ENCODE data around the gene ASS1. TPM values are rescaled to one million over a fixed set of nuclear protein-coding genes. Genes with fewer than 3 reads are reported as not detected.

The ASS1 gene
- total and polyA plus RNA-seq, 12 donors, result 27.4 to 147 (median 53.3) TPM

GRCh38 chr9:130527651-130528310 lies 83.0 kb downstream of the ASS1 start:
- no peak for TF ChIP-seq CTCF (IDR thresholded peaks at IDR 0.05)
- Histone ChIP-seq H3K36me3 (no peaks in the 10 kb centered on the region), H3K27me3 (peaks cover 0 to 25% (median 12%) of the 10 kb centered on the region in 7 donors), H3K9me3 (no peaks in the 10 kb centered on the region), H3K27ac (no peak overlapping the region), H3K4me3 (no peak overlapping the region), H3K4me1 (peaks cover 0 to 7% (median 0%) of the 10 kb centered on the region in 9 donors)
- no peak for ATAC-seq
- DNase-seq, result no peak
- WGBS, 2 donors, result 75 to 78% methylated on average over 13 of the region's 13 CpGs
- intact Hi-C loops (cut with DNase I), result no loop called here

GRCh38 chr9:130528674-130529073 lies 83.9 kb downstream of the ASS1 start:
- no peak overlapping the region for H3K27ac ChIP-seq
- DNase-seq (no peak), ATAC-seq (no peak)
- intact Hi-C loops (cut with DNase I), result no loop called here
- H3K4me1 ChIP-seq, result peaks cover 0 to 7% (median 0%) of the 10 kb centered on the region in 9 donors
- H3K4me3 ChIP-seq, result no peak overlapping the region
- H3K27me3 ChIP-seq, result peaks cover 0 to 27% (median 7%) of the 10 kb centered on the region in 7 donors
- TF ChIP-seq CTCF (IDR thresholded peaks at IDR 0.05), result no peak
- 85 to 91% methylated on average over 8 of the region's 8 CpGs for WGBS, 2 donors
- H3K9me3 ChIP-seq, result no peaks in the 10 kb centered on the region
- H3K36me3 ChIP-seq, result no peaks in the 10 kb centered on the region

- peaks cover 0 to 26% (median 17%) of the 10 kb centered on the region in 7 donors for H3K27me3 ChIP-seq
- peaks cover 0 to 10% (median 0%) of the 10 kb centered on the region in 9 donors for H3K4me1 ChIP-seq
- H3K27ac ChIP-seq, result peak overlapping the region in 2 of 10 donors; percentile 7 to 47
- H3K9me3 ChIP-seq, result no peaks in the 10 kb centered on the region
- DNase-seq (peak; percentile 54 to 63), ATAC-seq (peak in 7 of 8 donors; percentile 54 to 84 (median 79))
- no peaks in the 10 kb centered on the region for H3K36me3 ChIP-seq
- 31 to 47% methylated on average over 9 of the region's 9 CpGs for WGBS, 2 donors
- H3K4me3 ChIP-seq, result no peak overlapping the region
- TF ChIP-seq CTCF (IDR thresholded peaks at IDR 0.05), result no peak
- intact Hi-C loops (cut with DNase I), result no loop called here
These were observed 86.2 kb downstream of the ASS1 start for GRCh38 chr9:130530938-130531337.

GRCh38 chr9:130531670-130532069 lies 86.9 kb downstream of the ASS1 start:
- DNase-seq (no peak), ATAC-seq (no peak)
- Histone ChIP-seq H3K36me3 (no peaks in the 10 kb centered on the region), H3K4me3 (no peak overlapping the region), H3K9me3 (no peaks in the 10 kb centered on the region), H3K4me1 (peaks cover 0 to 15% (median 0%) of the 10 kb centered on the region in 9 donors), H3K27ac (no peak overlapping the region), H3K27me3 (peaks cover 0 to 29% (median 22%) of the 10 kb centered on the region in 7 donors)
- 89 to 91% methylated on average over 8 of the region's 8 CpGs for WGBS, 2 donors
- no peak for TF ChIP-seq CTCF (IDR thresholded peaks at IDR 0.05)
- intact Hi-C loops (cut with DNase I), result no loop called here
